PC-3 (cell line): ENCODE data around the gene SOS1. TPM values are rescaled to one million over a fixed set of nuclear protein-coding genes. Genes with fewer than 3 reads are reported as not detected.

Source experiments
- ATAC-seq: fragments of 200-7000 bp; cut with Tn5 transposase; 2 replicates; pipeline ENCODE4 v1.9.1; 2020; ENCODE audit warnings: mild to moderate bottlenecking, moderate library complexity
- BruUV-seq: library from RNA; stranded (reverse); fragments of 400-500 nt; replicated peaks from 2 replicates; lab custom pipeline; 2021; lab: Mats Ljungman, UMichigan
- CTCF ChIA-PET: fragments of 300-600 bp; sonication (Branson Sonifier 250); formaldehyde crosslinking; loops from one replicate; lab custom pipeline; 2022; ENCODE audit warnings: antibody characterized with exemption; lab: Charles Lee
- POLR2A ChIA-PET: fragments of 300-600 bp; sonication (Branson Sonifier 250); formaldehyde crosslinking; loops from one replicate; lab custom pipeline; 2022; ENCODE audit warnings: antibody characterized with exemption; ENCODE audit not compliant: unreplicated experiment; lab: Charles Lee
- DNase-seq: peaks from one replicate; pipeline ENCODE4 v3.0.0-alpha.2; 2015
- H2AFZ ChIP-seq: fragments of 300-600 bp; sonication (generic); 2 replicates; pipeline ENCODE4 v1.6.0; 2016; ENCODE audit warnings: antibody characterized with exemption, low read length
- H3F3A ChIP-seq: fragments of 300-600 bp; sonication (generic); one replicate; pipeline ENCODE4 v1.6.0; 2017; ENCODE audit warnings: antibody characterized with exemption, low read length, control low read depth, mild to moderate bottlenecking; ENCODE audit not compliant: unreplicated experiment
- H3K27ac ChIP-seq: fragments of 300-600 bp; sonication (generic); 2 replicates; pipeline ENCODE4 v1.5.1; 2016; ENCODE audit warnings: mild to moderate bottlenecking, low read length
- H3K27me3 ChIP-seq: fragments of 300-600 bp; sonication (generic); 2 replicates; pipeline ENCODE4 v1.6.1; 2016; ENCODE audit warnings: low read length, mixed read lengths
- H3K36me3 ChIP-seq: fragments of 300-600 bp; sonication (generic); 2 replicates; pipeline ENCODE4 v1.6.1; 2016; ENCODE audit warnings: low read depth, mixed run types, low read length, mixed read lengths
- H3K4me1 ChIP-seq: fragments of 300-600 bp; sonication (generic); 2 replicates; pipeline ENCODE4 v1.5.1; 2016; ENCODE audit warnings: low read length; ENCODE audit not compliant: insufficient read depth
- H3K4me2 ChIP-seq: fragments of 300-600 bp; sonication (generic); 2 replicates; pipeline ENCODE4 v1.6.0; 2016; ENCODE audit warnings: low read length
- H3K4me3 ChIP-seq: fragments of 300-600 bp; sonication (generic); 2 replicates; pipeline ENCODE4 v1.5.1; 2016; ENCODE audit warnings: mild to moderate bottlenecking, low read length, mixed read lengths
- H3K79me2 ChIP-seq: fragments of 300-600 bp; sonication (generic); 2 replicates; pipeline ENCODE4 v1.6.1; 2017; ENCODE audit warnings: low read length, mixed read lengths
- H3K9ac ChIP-seq: fragments of 300-600 bp; sonication (generic); 2 replicates; pipeline ENCODE4 v1.6.0; 2016; ENCODE audit warnings: mild to moderate bottlenecking, low read length
- H3K9me2 ChIP-seq: fragments of 300-600 bp; sonication (generic); replicated peaks from 2 replicates; pipeline ENCODE4 v1.6.1; 2016; ENCODE audit warnings: mixed run types, low read length, mixed read lengths
- H3K9me3 ChIP-seq: fragments of 300-600 bp; sonication (generic); 2 replicates; pipeline ENCODE4 v1.6.1; 2016; ENCODE audit warnings: low read length, mixed read lengths
- H4K20me1 ChIP-seq: fragments of 300-600 bp; sonication (generic); 2 replicates; pipeline ENCODE4 v1.6.1; 2016; ENCODE audit warnings: low read length, mixed read lengths
- CTCF ChIP-seq: fragments of 300-600 bp; sonication (generic); conservative IDR thresholded peaks from 2 replicates; pipeline ENCODE4 v1.5.1; 2017; ENCODE audit warnings: antibody characterized with exemption, low read depth, mild to moderate bottlenecking, low read length
- EZH2 ChIP-seq: fragments of 300-600 bp; sonication (generic); IDR thresholded peaks from one replicate; pipeline ENCODE4 v1.6.1; 2017; ENCODE audit warnings: antibody characterized with exemption, mild to moderate bottlenecking, low read length; ENCODE audit not compliant: unreplicated experiment
- EZH2phosphoT487 ChIP-seq: fragments of 300-600 bp; sonication (generic); IDR thresholded peaks from 2 replicates; pipeline ENCODE4 v1.6.1; 2018; ENCODE audit warnings: mild to moderate bottlenecking, antibody characterized with exemption, low read length, borderline replicate concordance
- intact Hi-C: fragments of 100-400 bp; cut with micrococcal nuclease; formaldehyde crosslinking; loops from 2 replicates; pipeline ENCODE4 v1.9.0; 2023
- total RNA-seq: library from RNA; depleted of rRNA; stranded (reverse); fragments of >200 nt; gene quantifications from 2 replicates; pipeline ENCODE4 v1.2.3, GENCODE V29; 2014

The SOS1 gene
- total RNA-seq, 1 experiment from 2014 or later: 9.7 TPM

- intact Hi-C loops: no loop called here
- H3K27me3 ChIP-seq: no peaks in the 10 kb centered on the region
- ChIA-PET POLR2A (no interaction called here), CTCF (no interaction called here)
- no peak overlapping the region for H3K4me2 ChIP-seq
- DNase-seq (no peak), ATAC-seq (no peak)
- no peak overlapping the region for H3K4me3 ChIP-seq
- peaks cover 7% of the 10 kb centered on the region for H3K4me1 ChIP-seq
- TF ChIP-seq EZH2 (no peak), CTCF (no peak), EZH2phosphoT487 (no peak)
- no peaks in the 10 kb centered on the region; the same call in none of the 2 replicates for H3K9me2 ChIP-seq
- H3K79me2 ChIP-seq: no peaks in the 10 kb centered on the region
- H3K36me3 ChIP-seq: no peaks in the 10 kb centered on the region
- no peaks in the 10 kb centered on the region for H3F3A ChIP-seq
- H4K20me1 ChIP-seq: no peaks in the 10 kb centered on the region
- H3K9me3 ChIP-seq: no peaks in the 10 kb centered on the region
- H2AFZ ChIP-seq: no peak overlapping the region
- no peak overlapping the region for H3K27ac ChIP-seq
- BruUV-seq: no TSS peak
- no peak overlapping the region for H3K9ac ChIP-seq
Observed at GRCh38 chr2:39160982-39161381, 40.1 kb upstream of the SOS1 start.

GRCh38 chr2:39159283-39159682 lies 38.4 kb upstream of the SOS1 start:
- no TSS peak for BruUV-seq
- Histone ChIP-seq H3K79me2 (no peaks in the 10 kb centered on the region), H3K27me3 (no peaks in the 10 kb centered on the region), H3K9me2 (no peaks in the 10 kb centered on the region; the same call in none of the 2 replicates), H3F3A (no peaks in the 10 kb centered on the region), H3K9me3 (no peaks in the 10 kb centered on the region), H3K4me2 (no peak overlapping the region), H3K4me1 (peaks cover 7% of the 10 kb centered on the region), H2AFZ (no peak overlapping the region), H3K9ac (no peak overlapping the region), H3K4me3 (no peak overlapping the region), H3K36me3 (no peaks in the 10 kb centered on the region), H3K27ac (no peak overlapping the region), H4K20me1 (no peaks in the 10 kb centered on the region)
- ATAC-seq (no peak), DNase-seq (no peak)
- intact Hi-C loops: no loop called here
- POLR2A ChIA-PET: no interaction called here
- CTCF ChIA-PET: no interaction called here
- TF ChIP-seq CTCF (no peak), EZH2 (no peak), EZH2phosphoT487 (no peak)

GRCh38 chr2:39158351-39158750 lies 37.5 kb upstream of the SOS1 start:
- H2AFZ ChIP-seq: 0 out of 2 replicates have a peak overlapping the region, but pooled peaks have one; percentile 26
- no peak overlapping the region for H3K4me3 ChIP-seq
- BruUV-seq: no TSS peak
- H3K4me2 ChIP-seq: peak overlapping the region; percentile 34; the same call in 1 of the 2 replicates
- H4K20me1 ChIP-seq: no peaks in the 10 kb centered on the region
- intact Hi-C loops: no loop called here
- no peaks in the 10 kb centered on the region; the same call in none of the 2 replicates for H3K9me2 ChIP-seq
- no peak overlapping the region for H3K9ac ChIP-seq
- no peaks in the 10 kb centered on the region for H3K36me3 ChIP-seq
- CTCF ChIA-PET: no interaction called here
- no peaks in the 10 kb centered on the region for H3K79me2 ChIP-seq
- no peaks in the 10 kb centered on the region for H3F3A ChIP-seq
- H3K4me1 ChIP-seq: peaks cover 10% of the 10 kb centered on the region
- H3K27me3 ChIP-seq: no peaks in the 10 kb centered on the region
- ATAC-seq: no peak
- POLR2A ChIA-PET: no interaction called here
- H3K27ac ChIP-seq: no peak overlapping the region
- peak; percentile 27 for DNase-seq
- TF ChIP-seq CTCF (no peak), EZH2phosphoT487 (no peak), EZH2 (no peak)
- H3K9me3 ChIP-seq: no peaks in the 10 kb centered on the region
